HepG2 (cell line): ENCODE data around the gene LENEP. TPM values are rescaled to one million over a fixed set of nuclear protein-coding genes. Genes with fewer than 3 reads are reported as not detected.

Experiments used
- CAMTA2 ChIP-seq: sonication (generic); formaldehyde crosslinking; IDR thresholded peaks from 2 replicates; pipeline ENCODE4 v1.4.0; 2020; ENCODE audit warnings: mild to moderate bottlenecking, missing genetic modification reagents, borderline replicate concordance
- HHEX ChIP-seq: IDR thresholded peaks from 2 replicates; pipeline ENCODE4 v1.6.1; 2016; ENCODE audit warnings: control low read depth
- NFKB2 ChIP-seq: sonication (generic); formaldehyde crosslinking; IDR thresholded peaks from 2 replicates; pipeline ENCODE4 v1.4.0; 2020; ENCODE audit warnings: missing genetic modification reagents, borderline replicate concordance
- SOX13 ChIP-seq, 3 experiments: fragments of 450-650 bp in 1 of 3; sonication (generic) in 1 of 3; formaldehyde crosslinking in 1 of 3; IDR thresholded peaks in 2 of 3; conservative IDR thresholded peaks in 1 of 3; 2 replicates each; pipeline versions ENCODE4 v1.5.0 to v1.6.1; 2016 to 2020; ENCODE audit warnings: antibody characterized with exemption in 1 of 3, mild to moderate bottlenecking in 1 of 3, missing compliant biosample characterization in 1 of 3, missing genetic modification reagents in 1 of 3, moderate library complexity in 1 of 3
- ZBTB7B ChIP-seq: sonication (generic); formaldehyde crosslinking; IDR thresholded peaks from 2 replicates; pipeline ENCODE4 v1.4.0; 2020; ENCODE audit warnings: missing genetic modification reagents
- ZFP82 ChIP-seq: sonication (generic); formaldehyde crosslinking; IDR thresholded peaks from 2 replicates; pipeline ENCODE4 v1.5.1; 2020; ENCODE audit warnings: mild to moderate bottlenecking, missing genetic modification reagents, borderline replicate concordance
- ZNF615 ChIP-seq: sonication (generic); formaldehyde crosslinking; IDR thresholded peaks from 2 replicates; pipeline ENCODE4 v1.5.0; 2020; ENCODE audit warnings: mild to moderate bottlenecking, missing genetic modification reagents, borderline replicate concordance
- ZNF891 ChIP-seq: sonication (generic); formaldehyde crosslinking; IDR thresholded peaks from 2 replicates; pipeline ENCODE4 v1.5.0; 2020; ENCODE audit warnings: mild to moderate bottlenecking, missing genetic modification reagents
- ZSCAN31 ChIP-seq: sonication (generic); formaldehyde crosslinking; IDR thresholded peaks from 2 replicates; pipeline ENCODE4 v1.5.0; 2020; ENCODE audit warnings: low read depth, mild to moderate bottlenecking, missing genetic modification reagents
- polyA plus RNA-seq, 8 experiments: library from polyadenylated mRNA; depleted of rRNA in 3 of 8; stranded (reverse) in 7 of 8; unstranded in 1 of 8; fragments of >200 nt; fragmentation: Illumina TruSeq in 4 of 8; extraction: Trizol in 4 of 8; gene quantifications; 2 replicates each; pipeline versions ENCODE4 v1.2.1 to v1.2.3, GENCODE V29; 2011 to 2016; ENCODE audit warnings: low read depth in 4 of 8, missing spikeins in 1 of 8, mixed read lengths in 1 of 8; ENCODE audit not compliant: insufficient read depth in 1 of 8
- total RNA-seq, 5 experiments: library from RNA; depleted of rRNA; stranded (reverse); fragments of >200 nt; fragmentation: Illumina TruSeq; extraction: Trizol; gene quantifications; 2 replicates each; pipeline ENCODE4 v1.2.3, GENCODE V29; 2016; ENCODE audit warnings: low read depth in 1 of 5
- TF ChIP-seq, protein P1 (sequence below): sonication (generic); formaldehyde crosslinking; IDR thresholded peaks from 2 replicates; pipeline ENCODE4 v1.9.0; 2021; ENCODE audit warnings: mild to moderate bottlenecking, missing genetic modification reagents
- TF ChIP-seq, protein P2 (sequence below): sonication (generic); formaldehyde crosslinking; conservative IDR thresholded peaks from 2 replicates; pipeline ENCODE4 v1.4.0; 2020; ENCODE audit warnings: missing genetic modification reagents
- TF ChIP-seq, protein P3 (sequence below): sonication (generic); formaldehyde crosslinking; IDR thresholded peaks from 2 replicates; pipeline ENCODE4 v1.5.1; 2020; ENCODE audit warnings: missing genetic modification reagents, mild to moderate bottlenecking, borderline replicate concordance
- TF ChIP-seq, protein P4 (sequence below): IDR thresholded peaks from 2 replicates; pipeline ENCODE4 v1.6.1; 2016; ENCODE audit warnings: missing biosample characterization, missing genetic modification reagents, low read depth
- TF ChIP-seq, protein P5 (sequence below): sonication (generic); formaldehyde crosslinking; conservative IDR thresholded peaks from 2 replicates; pipeline ENCODE4 v1.4.0; 2020; ENCODE audit warnings: mild to moderate bottlenecking, missing genetic modification reagents, moderate library complexity

Gene LENEP
- total and polyA plus RNA-seq, 2 of the 13 experiments (the other 11 are each of a cell fraction or from before 2014, with no cell fraction given): 0.29 TPM; not detected in 1

DNA sequence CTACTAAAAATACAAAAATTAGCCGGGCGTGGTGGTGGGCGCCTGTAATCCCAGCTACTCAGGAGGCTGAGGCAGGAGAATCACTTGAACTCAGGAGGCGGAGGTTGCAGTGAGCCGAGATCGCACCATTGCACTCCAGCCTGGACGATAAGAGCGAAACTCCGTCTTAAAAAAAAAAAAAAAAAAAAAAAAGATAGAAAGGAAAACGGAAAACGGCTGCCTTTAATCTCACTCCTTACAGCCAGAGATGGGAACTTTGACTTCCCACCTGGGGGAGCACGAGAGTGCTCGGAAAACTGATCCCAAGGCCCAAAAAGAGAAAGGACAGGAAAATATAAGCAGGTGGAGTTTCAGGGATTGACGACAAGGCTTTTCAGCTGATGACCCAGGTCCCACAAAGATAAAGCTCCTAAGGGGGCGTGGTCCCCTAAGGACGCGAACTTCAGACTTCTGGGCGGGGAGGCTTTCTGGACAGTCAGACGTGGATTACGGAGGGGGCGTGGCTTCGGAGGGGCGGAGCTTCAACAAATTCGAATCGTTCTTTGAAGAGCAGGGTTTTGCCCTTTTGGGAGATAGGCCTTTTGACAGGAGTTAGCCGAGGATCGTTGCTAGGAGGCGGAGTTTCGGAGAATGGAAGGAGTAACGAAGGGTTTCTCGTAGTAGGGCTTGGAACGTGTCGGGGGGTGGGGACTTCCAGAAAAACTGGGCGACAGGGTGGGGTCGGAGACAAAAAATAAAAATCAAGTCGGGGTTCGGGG, 19.9 kb upstream of the LENEP start (continued):
- peak; percentile 32; the same call in 1 of the 2 replicates for TF ChIP-seq ZNF615
- no peak; the same call in 1 of the 2 replicates for TF ChIP-seq ZBTB7B (CRISPR knock-in tag)
- no peak for TF ChIP-seq NFKB2 (CRISPR knock-in tag)
- TF ChIP-seq, protein P1, sequence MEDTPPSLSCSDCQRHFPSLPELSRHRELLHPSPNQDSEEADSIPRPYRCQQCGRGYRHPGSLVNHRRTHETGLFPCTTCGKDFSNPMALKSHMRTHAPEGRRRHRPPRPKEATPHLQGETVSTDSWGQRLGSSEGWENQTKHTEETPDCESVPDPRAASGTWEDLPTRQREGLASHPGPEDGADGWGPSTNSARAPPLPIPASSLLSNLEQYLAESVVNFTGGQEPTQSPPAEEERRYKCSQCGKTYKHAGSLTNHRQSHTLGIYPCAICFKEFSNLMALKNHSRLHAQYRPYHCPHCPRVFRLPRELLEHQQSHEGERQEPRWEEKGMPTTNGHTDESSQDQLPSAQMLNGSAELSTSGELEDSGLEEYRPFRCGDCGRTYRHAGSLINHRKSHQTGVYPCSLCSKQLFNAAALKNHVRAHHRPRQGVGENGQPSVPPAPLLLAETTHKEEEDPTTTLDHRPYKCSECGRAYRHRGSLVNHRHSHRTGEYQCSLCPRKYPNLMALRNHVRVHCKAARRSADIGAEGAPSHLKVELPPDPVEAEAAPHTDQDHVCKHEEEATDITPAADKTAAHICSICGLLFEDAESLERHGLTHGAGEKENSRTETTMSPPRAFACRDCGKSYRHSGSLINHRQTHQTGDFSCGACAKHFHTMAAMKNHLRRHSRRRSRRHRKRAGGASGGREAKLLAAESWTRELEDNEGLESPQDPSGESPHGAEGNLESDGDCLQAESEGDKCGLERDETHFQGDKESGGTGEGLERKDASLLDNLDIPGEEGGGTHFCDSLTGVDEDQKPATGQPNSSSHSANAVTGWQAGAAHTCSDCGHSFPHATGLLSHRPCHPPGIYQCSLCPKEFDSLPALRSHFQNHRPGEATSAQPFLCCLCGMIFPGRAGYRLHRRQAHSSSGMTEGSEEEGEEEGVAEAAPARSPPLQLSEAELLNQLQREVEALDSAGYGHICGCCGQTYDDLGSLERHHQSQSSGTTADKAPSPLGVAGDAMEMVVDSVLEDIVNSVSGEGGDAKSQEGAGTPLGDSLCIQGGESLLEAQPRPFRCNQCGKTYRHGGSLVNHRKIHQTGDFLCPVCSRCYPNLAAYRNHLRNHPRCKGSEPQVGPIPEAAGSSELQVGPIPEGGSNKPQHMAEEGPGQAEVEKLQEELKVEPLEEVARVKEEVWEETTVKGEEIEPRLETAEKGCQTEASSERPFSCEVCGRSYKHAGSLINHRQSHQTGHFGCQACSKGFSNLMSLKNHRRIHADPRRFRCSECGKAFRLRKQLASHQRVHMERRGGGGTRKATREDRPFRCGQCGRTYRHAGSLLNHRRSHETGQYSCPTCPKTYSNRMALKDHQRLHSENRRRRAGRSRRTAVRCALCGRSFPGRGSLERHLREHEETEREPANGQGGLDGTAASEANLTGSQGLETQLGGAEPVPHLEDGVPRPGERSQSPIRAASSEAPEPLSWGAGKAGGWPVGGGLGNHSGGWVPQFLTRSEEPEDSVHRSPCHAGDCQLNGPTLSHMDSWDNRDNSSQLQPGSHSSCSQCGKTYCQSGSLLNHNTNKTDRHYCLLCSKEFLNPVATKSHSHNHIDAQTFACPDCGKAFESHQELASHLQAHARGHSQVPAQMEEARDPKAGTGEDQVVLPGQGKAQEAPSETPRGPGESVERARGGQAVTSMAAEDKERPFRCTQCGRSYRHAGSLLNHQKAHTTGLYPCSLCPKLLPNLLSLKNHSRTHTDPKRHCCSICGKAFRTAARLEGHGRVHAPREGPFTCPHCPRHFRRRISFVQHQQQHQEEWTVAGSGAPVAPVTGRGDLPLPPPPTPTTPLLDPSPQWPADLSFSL (CRISPR knock-in tag): peak; percentile 35; the same call in 1 of the 2 replicates
- no peak for TF ChIP-seq HHEX (CRISPR knock-in tag)
- TF ChIP-seq, protein P2, sequence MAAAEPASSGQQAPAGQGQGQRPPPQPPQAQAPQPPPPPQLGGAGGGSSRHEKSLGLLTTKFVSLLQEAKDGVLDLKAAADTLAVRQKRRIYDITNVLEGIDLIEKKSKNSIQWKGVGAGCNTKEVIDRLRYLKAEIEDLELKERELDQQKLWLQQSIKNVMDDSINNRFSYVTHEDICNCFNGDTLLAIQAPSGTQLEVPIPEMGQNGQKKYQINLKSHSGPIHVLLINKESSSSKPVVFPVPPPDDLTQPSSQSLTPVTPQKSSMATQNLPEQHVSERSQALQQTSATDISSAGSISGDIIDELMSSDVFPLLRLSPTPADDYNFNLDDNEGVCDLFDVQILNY (CRISPR knock-in tag): no peak
- TF ChIP-seq ZSCAN31: no peak
- TF ChIP-seq, protein P3, sequence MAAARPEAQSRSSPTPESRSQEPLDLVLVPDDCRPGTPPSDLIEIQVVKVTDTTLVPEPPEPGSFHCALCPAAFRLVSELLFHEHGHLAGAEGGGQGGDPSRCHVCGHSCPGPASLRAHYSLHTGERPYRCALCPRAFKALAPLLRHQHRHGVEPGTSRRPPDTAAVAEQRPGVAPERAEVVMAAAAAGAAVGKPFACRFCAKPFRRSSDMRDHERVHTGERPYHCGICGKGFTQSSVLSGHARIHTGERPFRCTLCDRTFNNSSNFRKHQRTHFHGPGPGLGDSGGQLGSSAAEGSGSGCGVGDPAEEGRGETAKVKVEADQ (CRISPR knock-in tag): no peak
- no peak for TF ChIP-seq SOX13 (IDR thresholded peaks at IDR 0.05)
- TF ChIP-seq SOX13 (CRISPR knock-in tag; conservative IDR thresholded peaks at IDR 0.05 in 1 of 2, IDR thresholded peaks at IDR 0.05 in 1 of 2): peak in 1 of 2 experiments; percentile 26; a peak in 1 of 4 replicates
- TF ChIP-seq, protein P4, sequence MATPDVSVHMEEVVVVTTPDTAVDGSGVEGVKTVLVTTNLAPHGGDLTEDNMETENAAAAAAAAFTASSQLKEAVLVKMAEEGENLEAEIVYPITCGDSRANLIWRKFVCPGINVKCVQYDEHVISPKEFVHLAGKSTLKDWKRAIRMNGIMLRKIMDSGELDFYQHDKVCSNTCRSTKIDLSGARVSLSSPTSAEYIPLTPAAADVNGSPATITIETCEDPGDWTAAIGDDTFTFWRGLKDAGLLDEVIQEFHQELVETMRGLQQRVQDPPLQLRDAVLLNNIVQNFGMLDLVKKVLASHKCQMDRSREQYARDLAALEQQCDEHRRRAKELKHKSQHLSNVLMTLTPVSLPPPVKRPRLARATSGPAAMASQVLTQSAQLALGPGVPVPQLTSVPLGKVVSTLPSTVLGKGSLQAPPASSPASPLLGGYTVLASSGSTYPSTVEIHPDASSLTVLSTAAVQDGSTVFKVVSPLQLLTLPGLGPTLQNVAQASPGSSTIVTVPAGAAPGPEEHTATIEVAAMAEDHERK: no peak
- TF ChIP-seq, protein P5, sequence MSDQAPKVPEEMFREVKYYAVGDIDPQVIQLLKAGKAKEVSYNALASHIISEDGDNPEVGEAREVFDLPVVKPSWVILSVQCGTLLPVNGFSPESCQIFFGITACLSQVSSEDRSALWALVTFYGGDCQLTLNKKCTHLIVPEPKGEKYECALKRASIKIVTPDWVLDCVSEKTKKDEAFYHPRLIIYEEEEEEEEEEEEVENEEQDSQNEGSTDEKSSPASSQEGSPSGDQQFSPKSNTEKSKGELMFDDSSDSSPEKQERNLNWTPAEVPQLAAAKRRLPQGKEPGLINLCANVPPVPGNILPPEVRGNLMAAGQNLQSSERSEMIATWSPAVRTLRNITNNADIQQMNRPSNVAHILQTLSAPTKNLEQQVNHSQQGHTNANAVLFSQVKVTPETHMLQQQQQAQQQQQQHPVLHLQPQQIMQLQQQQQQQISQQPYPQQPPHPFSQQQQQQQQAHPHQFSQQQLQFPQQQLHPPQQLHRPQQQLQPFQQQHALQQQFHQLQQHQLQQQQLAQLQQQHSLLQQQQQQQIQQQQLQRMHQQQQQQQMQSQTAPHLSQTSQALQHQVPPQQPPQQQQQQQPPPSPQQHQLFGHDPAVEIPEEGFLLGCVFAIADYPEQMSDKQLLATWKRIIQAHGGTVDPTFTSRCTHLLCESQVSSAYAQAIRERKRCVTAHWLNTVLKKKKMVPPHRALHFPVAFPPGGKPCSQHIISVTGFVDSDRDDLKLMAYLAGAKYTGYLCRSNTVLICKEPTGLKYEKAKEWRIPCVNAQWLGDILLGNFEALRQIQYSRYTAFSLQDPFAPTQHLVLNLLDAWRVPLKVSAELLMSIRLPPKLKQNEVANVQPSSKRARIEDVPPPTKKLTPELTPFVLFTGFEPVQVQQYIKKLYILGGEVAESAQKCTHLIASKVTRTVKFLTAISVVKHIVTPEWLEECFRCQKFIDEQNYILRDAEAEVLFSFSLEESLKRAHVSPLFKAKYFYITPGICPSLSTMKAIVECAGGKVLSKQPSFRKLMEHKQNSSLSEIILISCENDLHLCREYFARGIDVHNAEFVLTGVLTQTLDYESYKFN (CRISPR knock-in tag): peak; percentile 77
- TF ChIP-seq ZFP82 (CRISPR knock-in tag): no peak; the same call in 1 of the 2 replicates
- TF ChIP-seq ZNF891: no peak
- TF ChIP-seq CAMTA2 (CRISPR knock-in tag): no peak
